GM03348 (cell line): ENCODE measurements around the gene PRB4.
"Not testable (repeated sequence)": the region's sequence is repeated elsewhere in the genome, so short reads cannot be mapped to it uniquely, and the experiment has no call there.

Experiments used
- DNase-seq: peaks from one replicate; pipeline ENCODE4 v3.0.0; 2012; ENCODE audit warnings: low spot score

Gene PRB4

DNA sequence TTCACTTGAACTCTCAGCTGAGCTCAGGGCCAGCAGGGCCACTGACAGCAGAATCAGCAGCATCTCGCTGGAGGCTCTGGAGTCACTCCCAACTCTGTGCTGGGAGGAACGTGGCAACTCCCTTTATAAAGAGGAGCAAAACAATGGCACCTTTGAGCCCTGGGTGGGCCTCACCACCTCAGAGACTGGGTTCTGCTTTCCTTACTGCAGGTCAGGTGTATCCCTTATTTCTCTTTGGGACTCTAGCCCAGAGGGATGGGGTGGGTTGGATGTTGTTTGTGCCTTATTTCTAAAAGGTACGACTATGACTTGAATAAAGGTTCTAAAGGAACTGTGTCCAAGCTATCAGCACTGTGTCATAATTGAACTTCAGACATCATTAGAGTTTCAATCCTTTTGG is at the start of gene PRB4:
Gene PRB4, minus strand, starts transcription at position 101 of the 400 bp plus-strand sequence. Its CDS starts 38 bp downstream, at position 63.
- no peak for DNase-seq

DNA sequence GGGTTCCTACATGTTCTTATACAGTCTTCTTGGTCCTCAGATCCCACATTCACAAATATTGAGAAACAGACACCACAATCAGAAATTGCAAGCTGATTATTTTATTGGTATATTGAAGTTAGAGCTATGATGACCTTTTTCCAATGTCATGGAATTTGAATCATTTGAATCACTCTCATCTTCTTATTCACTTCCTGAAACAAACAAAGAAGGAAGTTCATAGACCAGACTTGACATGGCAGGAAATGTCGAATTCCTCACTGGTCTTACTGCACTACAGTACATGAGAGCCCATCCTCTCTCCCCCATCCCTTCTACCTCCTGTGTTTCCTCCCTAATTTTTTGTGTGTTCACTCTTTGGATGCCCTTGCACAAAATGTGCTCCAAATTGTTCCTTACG is 41.5 kb upstream of the PRB4 start:
- not testable (repeated sequence) for DNase-seq

DNA sequence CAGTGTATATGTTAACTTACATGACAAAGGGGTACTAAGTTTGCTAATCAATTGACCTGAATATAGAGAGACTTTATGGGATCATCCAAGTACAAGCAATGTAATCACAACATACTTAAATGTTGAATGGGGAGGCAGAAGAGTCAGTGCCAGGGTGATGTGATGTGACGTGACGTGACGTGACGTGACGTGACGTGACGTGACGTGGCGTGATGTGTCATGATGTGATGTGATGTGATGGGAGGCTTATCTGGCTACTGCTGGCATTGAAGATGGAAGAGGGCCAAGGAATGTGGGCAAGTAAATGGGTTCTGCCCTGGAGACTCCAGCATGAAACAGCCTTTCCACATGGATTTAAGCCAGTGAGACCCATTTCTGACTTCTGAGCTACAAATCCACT is 38.2 kb upstream of the PRB4 start:
- no peak for DNase-seq

DNA sequence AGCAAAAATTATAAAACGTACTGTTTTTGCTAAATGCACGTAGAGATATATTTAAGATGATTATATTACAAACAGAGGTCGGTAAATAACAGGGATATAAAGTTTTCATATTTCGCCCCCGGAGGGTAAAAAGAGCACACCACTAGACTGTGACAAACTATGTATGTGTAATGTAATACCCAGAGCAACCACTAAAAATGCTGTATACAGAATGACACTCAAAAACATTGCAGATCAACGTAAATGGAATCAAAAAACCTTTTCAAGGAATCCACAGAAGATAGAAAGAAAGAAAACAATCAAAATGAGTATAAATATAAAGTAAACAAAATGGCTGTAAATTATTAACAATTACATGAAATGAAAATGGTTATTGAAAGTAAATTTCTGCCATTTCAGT is 37.6 kb upstream of the PRB4 start:
- DNase-seq = no peak

DNA sequence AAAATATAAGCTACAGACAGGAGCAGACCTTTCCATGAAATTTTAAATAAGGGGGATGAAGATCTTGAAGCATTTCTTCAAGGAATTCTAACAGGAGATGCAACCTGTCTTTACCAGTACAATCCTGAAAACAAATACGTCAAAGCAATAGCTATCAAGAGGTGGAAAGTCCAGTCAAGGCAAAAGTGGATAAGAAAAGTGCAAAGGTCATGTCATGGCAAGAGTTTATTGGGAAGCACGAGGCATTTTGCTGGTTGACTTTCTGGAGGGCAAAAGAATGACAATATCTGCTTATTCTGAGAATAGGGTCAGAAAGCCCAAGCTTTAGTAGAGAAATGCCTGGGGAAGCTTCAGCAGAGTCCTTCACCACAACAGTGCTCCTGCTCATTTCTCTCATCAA is 34.3 kb upstream of the PRB4 start:
- no peak for DNase-seq

DNA sequence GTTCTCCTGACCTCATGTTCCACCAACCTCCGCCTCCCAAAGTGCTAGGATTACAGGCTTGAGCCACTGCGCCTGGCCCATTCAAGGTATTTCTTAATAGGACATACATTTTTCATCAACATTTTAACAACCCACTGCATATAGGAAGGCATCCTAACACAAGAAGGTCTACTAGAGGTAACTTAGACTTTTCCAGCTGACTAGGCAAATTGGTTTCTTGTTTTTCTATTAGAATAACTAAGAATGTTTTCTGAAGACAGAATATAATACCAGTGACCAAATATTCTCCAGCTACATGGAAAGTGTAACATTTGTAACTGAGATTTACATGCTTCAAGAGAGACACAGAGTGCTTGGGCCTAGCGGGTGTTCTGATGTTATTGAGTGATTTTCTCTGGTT is 14.2 kb upstream of the PRB4 start:
- no peak for DNase-seq

DNA sequence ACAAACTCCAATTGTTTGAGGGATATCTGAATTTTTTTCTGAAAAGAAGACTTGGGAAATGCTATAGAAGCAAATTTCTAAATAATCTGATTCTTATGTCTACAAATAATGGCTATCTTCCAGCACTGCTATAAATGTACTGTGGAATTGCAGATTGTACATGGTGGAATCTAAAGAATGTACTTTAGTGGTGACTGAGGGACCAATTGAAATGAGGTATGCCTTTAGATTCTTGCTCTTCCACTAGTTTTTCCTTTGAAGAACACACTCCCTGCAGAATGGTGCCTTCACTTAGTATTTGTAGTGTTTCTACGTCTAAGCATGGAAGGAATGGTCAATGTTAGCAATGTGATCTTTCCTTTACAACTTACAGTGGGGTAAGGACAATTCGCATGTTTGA is 11.7 kb upstream of the PRB4 start:
- DNase-seq = peak; percentile 5

DNA sequence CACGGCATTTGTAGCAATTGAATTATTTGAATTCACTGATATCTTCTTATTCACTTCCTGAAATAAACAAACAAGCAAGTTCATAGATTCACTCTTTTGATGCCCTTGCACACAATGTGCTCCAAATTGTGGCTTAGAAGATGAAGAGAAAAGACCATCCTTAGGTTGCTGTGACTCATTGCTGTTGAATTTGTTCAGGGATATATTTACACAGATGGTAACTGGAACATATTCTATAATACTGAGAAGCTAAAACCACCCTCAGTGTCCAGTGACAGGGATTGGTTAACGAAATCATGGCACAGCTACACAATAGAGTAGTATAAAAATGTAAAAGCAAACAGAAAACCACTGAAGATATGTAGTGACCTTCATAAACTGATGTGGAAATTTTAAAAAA is 3.1 kb downstream of the PRB4 start:
- no peak for DNase-seq

DNA sequence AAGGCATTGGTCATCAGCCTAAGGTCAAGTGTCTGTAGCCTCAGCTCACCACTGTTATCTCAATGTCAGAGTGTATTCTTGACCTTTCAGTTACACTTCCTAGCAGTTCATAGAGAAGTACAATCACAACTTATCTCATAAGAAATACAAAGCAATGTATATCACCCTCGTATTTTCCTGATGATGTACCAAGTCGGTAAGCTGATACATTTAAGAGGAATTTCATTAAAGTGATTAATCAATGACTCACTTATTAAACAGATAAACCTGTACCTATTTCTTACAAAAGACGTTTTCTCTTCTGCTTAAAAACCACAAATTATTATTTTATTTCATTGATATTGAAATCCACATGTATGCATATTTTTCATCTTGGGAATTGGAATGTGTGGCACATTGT is 36.8 kb downstream of the PRB4 start:
- DNase-seq = no peak

DNA sequence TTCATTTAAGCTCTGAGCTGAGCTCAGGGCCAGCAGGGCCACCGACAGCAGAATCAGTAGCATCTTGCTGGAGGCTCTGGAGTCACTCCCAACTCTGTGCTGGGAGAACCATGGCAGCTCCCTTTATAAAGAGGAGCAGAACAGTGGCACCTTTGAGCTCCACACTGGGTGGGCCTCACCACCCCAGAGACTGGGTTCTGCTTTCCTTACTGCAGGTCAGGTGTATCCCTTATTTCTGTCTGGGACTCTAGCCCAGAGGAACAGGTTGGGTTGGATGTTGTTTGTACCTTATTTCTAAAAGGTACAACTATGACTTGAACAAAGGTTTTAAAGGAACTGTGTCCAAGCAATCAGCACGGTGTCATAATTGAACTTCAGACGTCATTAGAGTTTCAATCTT is 40.6 kb downstream of the PRB4 start, which contains the start of gene PRB3:
Gene PRB3, minus strand, starts transcription at position 101 of the 400 bp plus-strand sequence. Its CDS starts 38 bp downstream, at position 63.
- no peak for DNase-seq

DNA sequence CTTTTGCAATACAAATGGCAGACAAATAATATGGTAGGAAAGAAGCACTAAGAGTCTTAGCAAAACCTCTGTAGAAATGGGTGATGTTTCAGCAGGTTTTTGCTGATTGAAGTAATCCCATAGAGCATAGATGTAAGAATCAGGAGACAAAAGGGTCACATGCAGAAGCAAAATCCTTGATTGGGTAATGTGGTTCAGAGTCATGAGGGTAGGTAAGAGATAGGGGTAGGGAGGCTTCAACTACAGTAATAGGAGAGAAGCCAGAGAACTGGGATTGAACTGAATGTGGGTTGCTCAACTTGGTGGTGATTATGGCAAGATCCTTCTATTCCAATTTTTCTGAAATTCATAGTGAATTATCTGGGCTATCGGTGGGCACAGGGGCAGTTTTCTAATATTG is 45.7 kb downstream of the PRB4 start:
- DNase-seq = no peak
